ENCODE data around the gene HCRTR1.

DNA sequence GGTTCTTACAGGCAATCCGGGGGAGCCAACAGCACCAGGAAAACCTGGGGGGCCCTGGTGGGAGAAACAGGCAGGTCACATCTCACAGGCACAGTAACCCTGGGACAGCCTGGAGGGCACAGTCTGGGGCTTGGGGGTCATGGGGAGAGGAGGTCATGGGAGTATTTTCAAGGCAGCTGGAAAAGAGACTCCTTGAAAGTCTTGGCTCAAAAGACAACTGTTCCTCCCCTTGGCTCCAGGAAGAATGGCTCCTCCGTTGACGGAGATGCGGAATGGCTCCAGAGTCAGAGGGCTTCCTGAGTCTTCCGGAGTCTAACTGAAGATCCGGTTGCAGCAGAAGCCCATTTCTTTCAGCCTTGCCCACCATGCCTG is 53.1 kb downstream of the HCRTR1 start:
- TF ChIP-seq, protein P1, sequence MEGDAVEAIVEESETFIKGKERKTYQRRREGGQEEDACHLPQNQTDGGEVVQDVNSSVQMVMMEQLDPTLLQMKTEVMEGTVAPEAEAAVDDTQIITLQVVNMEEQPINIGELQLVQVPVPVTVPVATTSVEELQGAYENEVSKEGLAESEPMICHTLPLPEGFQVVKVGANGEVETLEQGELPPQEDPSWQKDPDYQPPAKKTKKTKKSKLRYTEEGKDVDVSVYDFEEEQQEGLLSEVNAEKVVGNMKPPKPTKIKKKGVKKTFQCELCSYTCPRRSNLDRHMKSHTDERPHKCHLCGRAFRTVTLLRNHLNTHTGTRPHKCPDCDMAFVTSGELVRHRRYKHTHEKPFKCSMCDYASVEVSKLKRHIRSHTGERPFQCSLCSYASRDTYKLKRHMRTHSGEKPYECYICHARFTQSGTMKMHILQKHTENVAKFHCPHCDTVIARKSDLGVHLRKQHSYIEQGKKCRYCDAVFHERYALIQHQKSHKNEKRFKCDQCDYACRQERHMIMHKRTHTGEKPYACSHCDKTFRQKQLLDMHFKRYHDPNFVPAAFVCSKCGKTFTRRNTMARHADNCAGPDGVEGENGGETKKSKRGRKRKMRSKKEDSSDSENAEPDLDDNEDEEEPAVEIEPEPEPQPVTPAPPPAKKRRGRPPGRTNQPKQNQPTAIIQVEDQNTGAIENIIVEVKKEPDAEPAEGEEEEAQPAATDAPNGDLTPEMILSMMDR (conservative IDR thresholded peaks at IDR 0.05; ENCODE audit: low read depth, low read length) = no peak
- no peak for TF ChIP-seq EZH2phosphoT487 (IDR thresholded peaks at IDR 0.05; ENCODE audit: borderline replicate concordance, low read length)
